Gastrocnemius medialis (tissue), 4 donors: ENCODE results near the gene CDH23.

Experiments used
- CTCF ChIP-seq, 5 experiments: fragments of 450-650 bp in 3 of 5; fragments of 200-600 bp in 2 of 5; sonication (generic) in 2 of 5; IDR thresholded peaks in 4 of 5; conservative IDR thresholded peaks in 1 of 5; 1 replicate in 4 of 5; 2 replicates in 1 of 5; pipeline ENCODE4 v1.5.1; 2016 to 2019; ENCODE audit warnings: antibody characterized with exemption in 5 of 5, mild to moderate bottlenecking in 3 of 5, moderate library complexity in 3 of 5
- POLR2A ChIP-seq, 2 donors: fragments of 450-650 bp; IDR thresholded peaks; one replicate each; pipeline ENCODE4 v1.6.1; 2017; ENCODE audit warnings: antibody characterized with exemption in 2 of 2, mild to moderate bottlenecking in 2 of 2, moderate library complexity in 2 of 2

GRCh38 chr10:71845410-71846405 is 449.0 kb downstream of the CDH23 start:
- TF ChIP-seq CTCF (IDR thresholded peaks at IDR 0.05 in 4 of 5, conservative IDR thresholded peaks at IDR 0.05 in 1 of 5) (no peak), POLR2A (IDR thresholded peaks at IDR 0.05) (no peak)
